ENCODE results near the gene RAB30. TPM values are rescaled to one million over a fixed set of nuclear protein-coding genes. Genes with fewer than 3 reads are reported as not detected.

RAB30 gene
- total and polyA plus RNA-seq, 9 of the 15 experiments (the other 6 are each of a cell fraction or from before 2014, with no cell fraction given), result 0.29 to 1.3 (median 1.0) TPM

- TF ChIP-seq, protein P1, sequence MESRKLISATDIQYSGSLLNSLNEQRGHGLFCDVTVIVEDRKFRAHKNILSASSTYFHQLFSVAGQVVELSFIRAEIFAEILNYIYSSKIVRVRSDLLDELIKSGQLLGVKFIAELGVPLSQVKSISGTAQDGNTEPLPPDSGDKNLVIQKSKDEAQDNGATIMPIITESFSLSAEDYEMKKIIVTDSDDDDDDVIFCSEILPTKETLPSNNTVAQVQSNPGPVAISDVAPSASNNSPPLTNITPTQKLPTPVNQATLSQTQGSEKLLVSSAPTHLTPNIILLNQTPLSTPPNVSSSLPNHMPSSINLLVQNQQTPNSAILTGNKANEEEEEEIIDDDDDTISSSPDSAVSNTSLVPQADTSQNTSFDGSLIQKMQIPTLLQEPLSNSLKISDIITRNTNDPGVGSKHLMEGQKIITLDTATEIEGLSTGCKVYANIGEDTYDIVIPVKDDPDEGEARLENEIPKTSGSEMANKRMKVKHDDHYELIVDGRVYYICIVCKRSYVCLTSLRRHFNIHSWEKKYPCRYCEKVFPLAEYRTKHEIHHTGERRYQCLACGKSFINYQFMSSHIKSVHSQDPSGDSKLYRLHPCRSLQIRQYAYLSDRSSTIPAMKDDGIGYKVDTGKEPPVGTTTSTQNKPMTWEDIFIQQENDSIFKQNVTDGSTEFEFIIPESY (CRISPR knock-in tag; IDR thresholded peaks at IDR 0.05), result 0 out of 2 replicates have a peak, but pooled peaks have one; percentile 24
- TF ChIP-seq HMGXB4 (CRISPR knock-in tag; IDR thresholded peaks at IDR 0.05) (no peak), MCM5 (IDR thresholded peaks at IDR 0.05; ENCODE audit: low read depth) (no peak), ZNF143 (CRISPR knock-in tag; IDR thresholded peaks at IDR 0.05) (no peak), BACH1 (tag; IDR thresholded peaks at IDR 0.05) (no peak), ZNF232 (CRISPR knock-in tag; IDR thresholded peaks at IDR 0.05) (no peak), PHF8 (IDR thresholded peaks at IDR 0.05; ENCODE audit: borderline replicate concordance, low read length) (peak; percentile 44; the same call in 1 of the 2 replicates), PHB (CRISPR knock-in tag; IDR thresholded peaks at IDR 0.05) (no peak), DNMT1 (IDR thresholded peaks at IDR 0.05) (no peak)
- TF ChIP-seq, protein P2, sequence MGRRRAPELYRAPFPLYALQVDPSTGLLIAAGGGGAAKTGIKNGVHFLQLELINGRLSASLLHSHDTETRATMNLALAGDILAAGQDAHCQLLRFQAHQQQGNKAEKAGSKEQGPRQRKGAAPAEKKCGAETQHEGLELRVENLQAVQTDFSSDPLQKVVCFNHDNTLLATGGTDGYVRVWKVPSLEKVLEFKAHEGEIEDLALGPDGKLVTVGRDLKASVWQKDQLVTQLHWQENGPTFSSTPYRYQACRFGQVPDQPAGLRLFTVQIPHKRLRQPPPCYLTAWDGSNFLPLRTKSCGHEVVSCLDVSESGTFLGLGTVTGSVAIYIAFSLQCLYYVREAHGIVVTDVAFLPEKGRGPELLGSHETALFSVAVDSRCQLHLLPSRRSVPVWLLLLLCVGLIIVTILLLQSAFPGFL (CRISPR knock-in tag; IDR thresholded peaks at IDR 0.05), result no peak
These were observed 63.7 kb downstream of the RAB30 start (continued) for GRCh38 chr11:83007909-83008580.
